Measurements from ENCODE around the gene NSG2.

Gene NSG2

DNA sequence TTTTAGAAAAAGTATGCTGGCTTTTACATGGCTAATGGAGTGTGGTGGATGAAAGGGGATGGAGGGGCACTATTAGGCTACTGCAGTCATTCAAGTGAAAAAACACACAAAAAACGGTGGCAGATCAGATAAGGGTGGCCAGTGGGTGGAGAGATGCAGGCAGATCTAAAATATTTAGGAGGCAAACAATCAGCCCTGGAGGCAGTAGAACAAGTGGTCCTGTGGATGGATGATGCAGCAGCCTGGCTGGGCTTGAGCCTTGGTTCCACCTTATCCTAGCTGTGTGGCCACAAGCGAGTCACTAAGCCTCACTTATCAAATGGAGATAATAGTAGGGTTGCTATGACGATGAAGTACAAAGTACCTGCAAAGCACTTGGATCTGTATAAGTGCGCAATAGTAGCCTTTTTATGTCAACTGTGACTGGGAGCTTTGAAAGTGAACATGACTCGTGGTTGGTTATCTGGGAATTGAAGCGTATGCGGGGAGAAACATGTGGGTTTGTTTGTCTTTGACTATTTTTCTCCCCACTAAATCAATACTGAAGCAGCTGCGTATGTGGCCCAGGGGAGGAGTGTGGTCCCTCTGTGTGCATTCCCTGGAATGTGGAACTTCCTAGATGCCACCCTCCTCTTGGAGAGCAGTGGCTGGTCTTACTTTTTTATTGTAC is 20.2 kb downstream of the NSG2 start:
- Histone ChIP-seq H3K27ac (replicated peaks) (no peak overlapping the region), H3K27me3 (ENCODE audit: insufficient read depth, poor library complexity, severe bottlenecking) (peaks cover 11% of the 10 kb centered on the region), H3K4me3 (replicated peaks; ENCODE audit: insufficient read depth, low read length) (no peak overlapping the region)
- TF ChIP-seq POLR2AphosphoS5 (IDR thresholded peaks at IDR 0.05; ENCODE audit: low read depth) (no peak), SPI1 (IDR thresholded peaks at IDR 0.05; ENCODE audit: borderline replicate concordance, low read depth) (no peak), GABPA (IDR thresholded peaks at IDR 0.05; ENCODE audit: low read depth) (no peak)
- TF ChIP-seq, protein P1, sequence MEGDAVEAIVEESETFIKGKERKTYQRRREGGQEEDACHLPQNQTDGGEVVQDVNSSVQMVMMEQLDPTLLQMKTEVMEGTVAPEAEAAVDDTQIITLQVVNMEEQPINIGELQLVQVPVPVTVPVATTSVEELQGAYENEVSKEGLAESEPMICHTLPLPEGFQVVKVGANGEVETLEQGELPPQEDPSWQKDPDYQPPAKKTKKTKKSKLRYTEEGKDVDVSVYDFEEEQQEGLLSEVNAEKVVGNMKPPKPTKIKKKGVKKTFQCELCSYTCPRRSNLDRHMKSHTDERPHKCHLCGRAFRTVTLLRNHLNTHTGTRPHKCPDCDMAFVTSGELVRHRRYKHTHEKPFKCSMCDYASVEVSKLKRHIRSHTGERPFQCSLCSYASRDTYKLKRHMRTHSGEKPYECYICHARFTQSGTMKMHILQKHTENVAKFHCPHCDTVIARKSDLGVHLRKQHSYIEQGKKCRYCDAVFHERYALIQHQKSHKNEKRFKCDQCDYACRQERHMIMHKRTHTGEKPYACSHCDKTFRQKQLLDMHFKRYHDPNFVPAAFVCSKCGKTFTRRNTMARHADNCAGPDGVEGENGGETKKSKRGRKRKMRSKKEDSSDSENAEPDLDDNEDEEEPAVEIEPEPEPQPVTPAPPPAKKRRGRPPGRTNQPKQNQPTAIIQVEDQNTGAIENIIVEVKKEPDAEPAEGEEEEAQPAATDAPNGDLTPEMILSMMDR (IDR thresholded peaks at IDR 0.05; ENCODE audit: insufficient read depth, low read length), result no peak
- TF ChIP-seq, protein P2, sequence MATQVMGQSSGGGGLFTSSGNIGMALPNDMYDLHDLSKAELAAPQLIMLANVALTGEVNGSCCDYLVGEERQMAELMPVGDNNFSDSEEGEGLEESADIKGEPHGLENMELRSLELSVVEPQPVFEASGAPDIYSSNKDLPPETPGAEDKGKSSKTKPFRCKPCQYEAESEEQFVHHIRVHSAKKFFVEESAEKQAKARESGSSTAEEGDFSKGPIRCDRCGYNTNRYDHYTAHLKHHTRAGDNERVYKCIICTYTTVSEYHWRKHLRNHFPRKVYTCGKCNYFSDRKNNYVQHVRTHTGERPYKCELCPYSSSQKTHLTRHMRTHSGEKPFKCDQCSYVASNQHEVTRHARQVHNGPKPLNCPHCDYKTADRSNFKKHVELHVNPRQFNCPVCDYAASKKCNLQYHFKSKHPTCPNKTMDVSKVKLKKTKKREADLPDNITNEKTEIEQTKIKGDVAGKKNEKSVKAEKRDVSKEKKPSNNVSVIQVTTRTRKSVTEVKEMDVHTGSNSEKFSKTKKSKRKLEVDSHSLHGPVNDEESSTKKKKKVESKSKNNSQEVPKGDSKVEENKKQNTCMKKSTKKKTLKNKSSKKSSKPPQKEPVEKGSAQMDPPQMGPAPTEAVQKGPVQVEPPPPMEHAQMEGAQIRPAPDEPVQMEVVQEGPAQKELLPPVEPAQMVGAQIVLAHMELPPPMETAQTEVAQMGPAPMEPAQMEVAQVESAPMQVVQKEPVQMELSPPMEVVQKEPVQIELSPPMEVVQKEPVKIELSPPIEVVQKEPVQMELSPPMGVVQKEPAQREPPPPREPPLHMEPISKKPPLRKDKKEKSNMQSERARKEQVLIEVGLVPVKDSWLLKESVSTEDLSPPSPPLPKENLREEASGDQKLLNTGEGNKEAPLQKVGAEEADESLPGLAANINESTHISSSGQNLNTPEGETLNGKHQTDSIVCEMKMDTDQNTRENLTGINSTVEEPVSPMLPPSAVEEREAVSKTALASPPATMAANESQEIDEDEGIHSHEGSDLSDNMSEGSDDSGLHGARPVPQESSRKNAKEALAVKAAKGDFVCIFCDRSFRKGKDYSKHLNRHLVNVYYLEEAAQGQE (IDR thresholded peaks at IDR 0.05; ENCODE audit: insufficient replicate concordance, low read depth), result no peak
- no peak for DNase-seq (ENCODE audit: low read depth in 1 of 2, low spot score in 1 of 2)

DNA sequence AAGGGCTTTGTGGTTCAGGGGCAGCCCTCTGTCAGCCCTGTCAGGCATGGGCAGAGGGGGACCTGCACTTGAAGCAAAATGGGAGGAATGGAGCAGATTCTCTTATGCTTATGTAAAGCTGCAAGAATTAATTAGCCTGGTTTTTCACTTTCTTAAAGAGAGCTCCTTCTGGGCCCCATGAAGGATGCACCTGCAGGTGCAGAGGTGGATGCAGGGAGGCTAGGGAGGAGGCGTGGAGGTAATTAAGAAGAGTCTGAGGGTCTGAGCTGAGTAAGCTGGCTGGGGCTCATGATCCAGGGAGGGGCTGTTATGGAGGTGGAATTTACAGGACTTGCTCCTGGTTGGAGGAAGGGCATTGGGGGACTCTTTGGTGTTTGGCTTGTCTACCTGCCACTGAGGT is 22.0 kb downstream of the NSG2 start:
- Histone ChIP-seq H3K4me3 (replicated peaks; ENCODE audit: insufficient read depth, low read length) (no peak overlapping the region), H3K27me3 (ENCODE audit: insufficient read depth, poor library complexity, severe bottlenecking) (peaks cover 8% of the 10 kb centered on the region), H3K27ac (replicated peaks) (no peak overlapping the region)
- DNase-seq (ENCODE audit: low read depth in 1 of 2, low spot score in 1 of 2), result no peak
- TF ChIP-seq SPI1 (IDR thresholded peaks at IDR 0.05; ENCODE audit: borderline replicate concordance, low read depth), result no peak
- TF ChIP-seq, protein P1 (IDR thresholded peaks at IDR 0.05; ENCODE audit: insufficient read depth, low read length), result no peak
- no peak for TF ChIP-seq POLR2AphosphoS5 (IDR thresholded peaks at IDR 0.05; ENCODE audit: low read depth)
- TF ChIP-seq GABPA (IDR thresholded peaks at IDR 0.05; ENCODE audit: low read depth), result no peak
- TF ChIP-seq, protein P2 (IDR thresholded peaks at IDR 0.05; ENCODE audit: insufficient replicate concordance, low read depth), result no peak

DNA sequence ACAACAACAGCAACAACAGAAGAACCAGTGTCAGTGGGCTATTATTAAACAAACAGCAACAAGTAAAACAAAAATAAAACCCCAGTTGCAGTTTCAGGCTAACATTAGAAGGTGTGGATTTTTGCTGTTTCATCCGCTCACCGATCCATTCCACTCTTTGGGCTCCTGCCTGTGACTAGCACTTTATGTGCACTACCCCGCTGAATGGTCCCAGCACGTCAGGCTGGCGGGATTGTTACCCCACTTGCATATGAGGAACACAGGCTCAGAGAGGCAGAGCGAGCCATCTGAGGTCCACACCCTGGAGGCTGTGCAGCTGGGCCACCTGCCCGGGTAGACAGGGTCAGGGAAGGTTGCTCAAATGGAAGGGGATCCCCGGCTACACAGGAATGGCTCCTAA is 26.0 kb downstream of the NSG2 start:
- H3K4me3 ChIP-seq (replicated peaks; ENCODE audit: insufficient read depth, low read length), result no peak overlapping the region
- no peak overlapping the region for H3K27ac ChIP-seq (replicated peaks)
- TF ChIP-seq, protein P1 (IDR thresholded peaks at IDR 0.05; ENCODE audit: insufficient read depth, low read length), result no peak
- no peak for TF ChIP-seq GABPA (IDR thresholded peaks at IDR 0.05; ENCODE audit: low read depth)
- TF ChIP-seq, protein P2 (IDR thresholded peaks at IDR 0.05; ENCODE audit: insufficient replicate concordance, low read depth), result no peak
- no peak for TF ChIP-seq POLR2AphosphoS5 (IDR thresholded peaks at IDR 0.05; ENCODE audit: low read depth)
- no peak for TF ChIP-seq SPI1 (IDR thresholded peaks at IDR 0.05; ENCODE audit: borderline replicate concordance, low read depth)
- H3K27me3 ChIP-seq (ENCODE audit: insufficient read depth, poor library complexity, severe bottlenecking), result peaks cover 3% of the 10 kb centered on the region
- no peak for DNase-seq (ENCODE audit: low read depth in 1 of 2, low spot score in 1 of 2)

All from HL-60 (cell line).